HG02870 (cell line): ENCODE results near the gene TMEM156.
A peak's percentile ranks its signal among the peaks of the same experiment; 100 is the strongest.

ENCODE experiments used
- ATAC-seq: cut with Tn5 transposase; IDR thresholded peaks from one replicate; pipeline ENCODE4 v1.9.1; 2021; ENCODE audit warnings: mild to moderate bottlenecking, moderate library complexity; ENCODE audit not compliant: unreplicated experiment

TMEM156 gene

DNA sequence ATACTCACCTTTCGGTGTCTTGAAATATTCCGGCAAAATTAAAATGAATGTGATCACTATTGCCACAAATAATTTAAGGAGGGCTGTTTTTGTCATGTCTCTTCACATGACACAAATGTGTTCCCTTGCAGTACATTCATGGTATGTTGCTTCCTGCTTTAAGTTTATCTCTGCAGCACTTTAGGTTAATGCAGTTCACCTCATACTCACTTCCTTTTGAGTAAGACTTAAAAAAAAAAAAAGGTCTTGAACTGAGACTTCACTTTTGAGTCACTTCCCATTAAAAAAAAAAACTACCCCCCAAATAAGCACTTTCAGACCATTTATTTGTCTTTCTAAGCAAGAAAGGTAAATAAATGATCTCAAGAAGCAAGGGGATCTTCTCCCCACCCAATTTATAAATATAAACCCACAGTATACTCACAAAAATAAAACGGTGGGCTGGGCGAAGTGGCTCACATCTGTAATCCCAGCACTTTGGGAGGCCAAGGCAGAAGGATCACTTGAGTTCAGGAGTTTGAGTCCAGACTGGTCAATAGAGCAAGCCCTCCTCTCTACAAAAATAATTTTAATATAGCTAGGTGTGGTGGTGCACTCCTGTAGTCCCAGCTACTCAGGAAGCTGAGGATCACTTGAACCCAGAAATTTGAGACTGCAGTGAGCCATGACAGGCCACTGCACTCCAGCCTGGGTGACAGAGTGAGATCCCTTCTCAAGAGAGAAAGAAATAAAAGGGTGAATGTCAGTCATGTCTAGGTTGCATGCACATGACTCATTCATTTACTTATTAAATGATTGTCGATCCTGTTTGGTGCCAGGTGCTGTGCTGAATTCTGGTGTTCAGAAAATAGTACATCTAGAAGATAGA lies at the start of gene TMEM156:
Gene TMEM156, minus strand, starts transcription at position 192 of the 868 bp plus-strand sequence. Its CDS starts 96 bp downstream, at position 96.
- peak; percentile 64 for ATAC-seq

DNA sequence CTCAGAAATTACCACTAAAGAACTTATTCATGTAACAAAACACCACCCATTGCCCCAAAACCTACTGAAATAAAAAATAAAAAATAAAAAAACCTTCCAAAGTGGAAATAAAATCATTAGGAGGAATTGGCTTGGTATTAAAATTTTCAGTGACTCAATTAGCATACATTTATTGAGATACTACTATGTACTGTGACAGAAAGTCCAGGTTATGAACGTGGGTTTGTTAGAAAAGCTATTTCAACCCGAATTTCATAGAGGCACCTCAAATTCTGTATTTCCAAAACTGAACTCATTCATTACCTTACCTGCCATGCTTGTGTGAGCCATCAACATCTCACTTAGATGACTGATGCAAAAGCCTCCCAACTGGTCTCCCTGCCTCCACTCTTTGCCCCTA lies 46.6 kb upstream of the TMEM156 start:
- no peak for ATAC-seq

GRCh38 chr4:39068907-39069306 lies 36.7 kb upstream of the TMEM156 start:
- ATAC-seq: no peak

DNA sequence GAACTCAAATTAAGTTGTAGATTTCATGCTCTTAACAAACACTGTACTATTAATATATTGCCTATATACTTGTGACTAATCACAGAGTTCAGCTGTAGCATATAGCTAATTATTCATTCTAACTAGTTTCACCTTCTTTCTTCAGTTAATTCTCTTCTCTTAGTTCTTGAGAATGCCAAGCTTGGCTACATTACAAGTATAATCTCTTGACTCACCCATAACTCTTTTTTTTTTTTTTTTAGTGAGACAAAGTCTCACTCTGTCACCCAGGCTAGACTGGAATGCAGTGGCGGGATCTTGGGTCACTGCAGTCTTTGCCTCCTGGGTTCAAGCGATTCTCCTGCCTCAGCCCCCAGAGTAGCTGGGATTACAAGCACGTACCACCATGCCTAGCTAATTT lies 35.2 kb upstream of the TMEM156 start:
- ATAC-seq: no peak

GRCh38 chr4:39067031-39067430 lies 34.8 kb upstream of the TMEM156 start:
- ATAC-seq: no peak

DNA sequence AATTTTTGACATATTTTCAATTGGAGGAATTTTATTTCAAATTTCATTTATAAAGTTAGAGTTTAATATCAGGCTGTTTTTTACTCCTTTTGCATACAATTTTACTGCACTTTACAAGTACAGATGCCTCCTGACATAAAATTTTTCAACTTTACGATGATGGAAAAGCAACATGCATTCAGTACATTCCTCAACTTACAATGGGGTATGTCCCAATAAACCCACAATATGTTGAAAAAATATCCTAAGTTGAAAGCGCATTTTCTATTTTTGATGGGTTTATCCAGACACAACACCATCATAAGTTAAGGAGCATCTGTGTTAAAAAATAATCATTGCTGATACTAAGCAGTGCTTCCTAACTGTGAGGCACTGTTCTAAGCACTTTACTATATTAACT lies 34.2 kb upstream of the TMEM156 start:
- ATAC-seq: no peak

DNA sequence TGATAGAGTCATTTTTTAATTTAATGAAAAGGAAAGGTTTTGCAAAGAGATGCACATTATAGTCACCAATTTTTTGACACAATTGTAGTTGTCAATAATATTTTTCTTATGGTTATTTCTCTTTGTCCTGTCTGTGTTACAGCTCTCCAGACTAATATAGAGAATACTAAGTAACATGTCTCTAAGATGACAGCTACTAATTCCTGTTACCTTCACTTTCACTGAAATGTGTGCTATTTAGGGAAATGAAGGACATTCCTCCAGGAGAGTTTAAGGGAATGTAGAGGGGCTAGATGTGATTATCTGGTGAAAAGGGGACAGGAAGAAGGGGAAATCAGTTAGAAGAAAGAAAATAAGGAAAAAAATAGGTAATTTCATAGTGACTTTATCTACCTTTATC lies 31.2 kb upstream of the TMEM156 start:
- no peak for ATAC-seq

DNA sequence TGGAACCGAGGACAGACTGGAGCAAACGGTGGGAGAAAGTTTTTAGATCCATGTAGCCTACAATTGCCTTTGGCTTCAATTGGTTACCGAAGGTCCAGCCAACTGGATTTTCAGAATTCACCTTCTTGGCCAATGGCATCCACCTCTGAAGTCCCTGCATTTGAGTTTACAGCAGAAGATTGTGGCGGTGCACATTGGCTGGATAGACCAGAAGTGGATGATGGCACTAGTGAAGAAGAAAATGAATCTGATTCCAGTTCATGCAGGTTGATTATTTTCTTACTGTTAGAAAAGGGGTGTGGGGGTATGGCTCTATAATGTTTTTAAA lies 30.5 kb upstream of the TMEM156 start:
- ATAC-seq: no peak

DNA sequence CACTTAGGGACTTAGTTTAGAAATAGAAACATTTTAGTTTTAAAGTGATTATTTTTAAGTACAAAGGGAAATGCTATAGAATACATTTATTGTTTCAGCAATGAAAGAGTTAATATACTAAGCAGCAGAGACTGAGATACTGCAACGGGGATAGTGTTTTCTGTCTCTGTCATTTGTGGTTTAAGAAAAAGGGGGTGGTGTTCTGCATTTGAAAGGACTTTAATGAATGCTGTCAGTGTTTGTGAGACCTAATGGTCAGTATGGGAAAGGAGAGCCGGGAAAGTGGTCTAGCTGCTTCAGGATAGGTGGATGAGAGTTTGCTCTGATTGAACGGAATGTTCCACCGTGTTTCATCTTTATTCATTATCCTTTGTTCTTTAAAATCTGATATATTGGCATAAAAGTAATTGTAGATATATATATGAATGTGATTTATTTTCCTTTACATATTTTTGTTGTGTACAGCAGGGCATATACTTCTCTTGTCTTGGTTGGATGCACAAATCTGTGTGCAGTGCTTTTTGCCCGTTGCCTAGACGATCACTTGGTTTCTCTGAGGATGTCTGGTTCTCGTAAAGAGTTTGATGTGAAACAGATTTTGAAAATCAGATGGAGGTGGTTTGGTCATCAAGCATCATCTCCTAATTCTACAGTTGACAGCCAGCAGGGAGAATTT lies 30.0 kb upstream of the TMEM156 start, which contains the start of gene KLHL5:
Gene KLHL5, plus strand, starts transcription at position 139 of the 676 bp plus-strand sequence. Its CDS starts 421 bp downstream, at position 560.
- no peak for ATAC-seq

GRCh38 chr4:39061457-39061856 lies 29.2 kb upstream of the TMEM156 start:
- no peak for ATAC-seq

GRCh38 chr4:39056023-39056422 lies 23.8 kb upstream of the TMEM156 start:
- no peak for ATAC-seq

DNA sequence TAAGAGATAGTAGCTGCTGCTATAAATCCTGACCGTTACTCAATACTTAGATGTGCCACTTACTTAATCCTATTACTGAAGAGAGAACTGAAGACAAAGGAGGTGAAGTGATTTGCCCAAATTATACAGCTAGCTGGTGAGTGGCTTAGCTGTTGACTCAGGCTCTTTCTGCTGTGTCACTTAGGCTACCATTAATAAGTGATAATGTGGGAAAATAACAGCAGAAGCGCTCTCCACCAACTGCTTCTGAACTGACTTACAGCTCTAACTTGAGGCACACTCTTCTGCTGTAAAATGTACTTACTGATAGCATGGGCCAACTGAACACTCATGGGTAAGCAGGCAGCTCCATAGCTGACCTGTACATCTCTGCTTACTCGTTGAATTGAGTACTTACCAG lies 22.3 kb upstream of the TMEM156 start:
- no peak for ATAC-seq

DNA sequence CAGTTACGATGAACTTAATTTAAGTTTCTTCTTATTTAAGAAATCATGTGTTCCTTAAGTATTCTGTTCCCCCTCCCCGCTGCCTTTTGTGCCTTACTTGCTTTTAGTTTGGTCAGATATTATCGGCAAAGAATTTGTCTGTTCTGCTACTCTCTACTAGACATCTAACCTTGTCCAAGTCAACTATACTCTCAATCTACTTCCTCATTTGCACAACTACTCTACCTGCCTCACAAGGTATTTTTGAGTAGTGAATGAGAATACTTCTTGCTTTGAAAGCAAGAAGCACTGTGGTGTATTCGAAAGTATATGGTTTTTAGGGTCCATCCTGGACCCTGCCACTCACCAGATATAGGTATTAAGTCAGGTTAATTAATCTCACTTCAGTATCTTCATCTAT lies 21.8 kb upstream of the TMEM156 start:
- ATAC-seq: no peak

DNA sequence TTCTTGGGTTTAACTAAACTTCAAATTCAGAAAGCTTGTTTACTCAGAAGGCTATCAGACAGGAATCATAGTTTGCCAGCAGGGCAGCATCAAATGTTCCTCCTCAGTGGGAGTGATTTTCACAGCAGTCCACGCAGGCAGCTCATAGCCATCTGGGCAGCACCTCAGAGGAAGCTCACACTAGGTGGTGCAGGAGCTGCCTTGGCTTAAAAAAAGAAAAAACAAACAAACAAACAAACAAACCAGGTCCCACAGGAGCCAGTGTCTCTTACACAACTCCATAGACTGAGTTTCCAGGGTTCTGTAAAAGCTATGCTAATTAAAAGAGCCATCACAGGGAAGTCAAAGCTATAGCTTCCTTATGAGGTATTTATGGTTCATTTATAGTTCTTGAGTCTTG lies 19.3 kb upstream of the TMEM156 start:
- no peak for ATAC-seq

- ATAC-seq: no peak
Observed at GRCh38 chr4:39050590-39050989, 18.4 kb upstream of the TMEM156 start.

DNA sequence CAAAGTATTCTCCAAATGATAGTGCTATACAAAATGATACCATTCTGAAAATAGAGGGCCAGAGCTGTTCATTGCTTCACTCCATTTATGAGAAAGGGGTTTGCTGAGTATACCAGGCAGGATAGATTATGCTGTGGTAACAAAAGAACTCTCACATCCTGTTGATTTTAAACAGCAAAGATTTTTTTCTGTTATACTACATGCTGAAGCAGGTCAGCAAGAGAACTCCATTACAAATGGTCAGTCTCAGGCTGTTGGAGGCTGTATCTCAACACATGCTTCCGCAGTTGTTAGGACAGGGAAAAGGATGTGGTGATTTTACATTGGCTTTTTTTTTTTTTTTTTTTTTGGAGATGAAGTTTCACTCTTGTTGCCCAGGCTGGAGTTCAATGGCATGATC lies 16.1 kb upstream of the TMEM156 start:
- no peak for ATAC-seq

- no peak for ATAC-seq
Observed at GRCh38 chr4:39047681-39048080, 15.5 kb upstream of the TMEM156 start.

GRCh38 chr4:39046249-39046648 lies 14.0 kb upstream of the TMEM156 start:
- no peak for ATAC-seq

DNA sequence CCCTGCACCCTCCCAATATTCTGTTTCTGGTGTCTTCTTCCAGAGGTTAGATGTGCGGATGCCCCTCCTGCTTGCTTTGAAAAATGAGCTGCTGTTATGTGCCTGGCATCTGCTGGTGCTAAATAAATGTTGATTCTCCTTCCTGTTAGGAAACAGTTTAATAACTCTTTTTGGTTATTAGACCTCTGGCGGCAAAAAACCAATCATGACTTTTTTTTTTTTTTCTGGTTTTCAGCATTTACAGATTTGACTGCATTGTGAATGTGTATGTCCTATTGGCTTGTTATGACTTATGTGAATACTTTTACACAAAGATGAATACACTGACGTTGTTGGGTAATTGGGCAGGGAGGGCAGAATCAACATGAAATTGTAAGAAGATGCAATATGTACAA lies 13.6 kb upstream of the TMEM156 start:
- no peak for ATAC-seq

GRCh38 chr4:39044956-39045826 lies 13.0 kb upstream of the TMEM156 start:
- ATAC-seq: no peak

- ATAC-seq: peak; percentile 64
Observed at GRCh38 chr4:39044364-39044955, 12.3 kb upstream of the TMEM156 start.
